Stimulated activated effector memory CD8-positive, alpha-beta T cell treated with anti-CD3 and anti-CD28 coated beads, Interleukin-12 subunit alpha, Interleukin-12 subunit beta, amount 100 ng/mL, for 72 hours (primary cell): Measurements from ENCODE around the gene CMSS1.
"Not testable (repeated sequence)": the region's sequence is repeated elsewhere in the genome, so short reads cannot be mapped to it uniquely, and the experiment has no call there.

Source experiments
- ATAC-seq: fragments of 150-1000 bp; cut with Tn5 transposase; 2 replicates; pipeline ENCODE4 v1.10.0; 2021
- DNase-seq, 2 donors: peaks; one replicate each; pipeline ENCODE4 v3.0.0; 2021 to 2022; ENCODE audit warnings: low spot score in 2 of 2
- H3K27ac Mint-ChIP-seq: one replicate; pipeline ENCODE4 v1.8.0; 2022; ENCODE audit warnings: mild to moderate bottlenecking, mixed read lengths
- H3K36me3 Mint-ChIP-seq: one replicate; pipeline ENCODE4 v1.8.0; 2022; ENCODE audit warnings: mild to moderate bottlenecking, mixed read lengths
- H3K4me1 Mint-ChIP-seq: one replicate; pipeline ENCODE4 v1.8.0; 2022; ENCODE audit warnings: mixed read lengths
- H3K4me3 Mint-ChIP-seq: one replicate; pipeline ENCODE4 v1.8.0; 2022; ENCODE audit warnings: mild to moderate bottlenecking, mixed read lengths
- H3K9me3 Mint-ChIP-seq: one replicate; pipeline ENCODE4 v1.8.0; 2022; ENCODE audit warnings: mixed read lengths

CMSS1 gene

DNA sequence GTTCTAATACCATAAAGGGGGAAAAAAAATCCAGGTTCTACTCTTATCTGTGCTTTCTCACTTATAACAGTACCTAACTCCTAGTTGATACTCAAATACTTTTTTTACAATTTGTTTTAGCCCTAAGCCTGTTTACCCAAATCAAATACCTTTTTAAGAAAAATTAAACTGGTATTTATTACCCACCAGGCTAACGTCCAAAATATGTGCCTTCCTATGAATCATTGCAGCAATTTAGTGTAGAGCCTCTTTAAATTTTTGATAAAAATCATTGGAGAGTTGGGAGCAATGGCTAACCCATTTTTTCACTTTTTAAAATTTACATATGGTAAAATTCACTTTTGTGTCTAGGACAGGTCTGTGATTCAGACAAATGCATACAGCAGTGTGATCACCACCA is 268.7 kb downstream of the CMSS1 start:
- Mint-ChIP-seq H3K27ac (no peak overlapping the region), H3K9me3 (no peaks in the 10 kb centered on the region)

DNA sequence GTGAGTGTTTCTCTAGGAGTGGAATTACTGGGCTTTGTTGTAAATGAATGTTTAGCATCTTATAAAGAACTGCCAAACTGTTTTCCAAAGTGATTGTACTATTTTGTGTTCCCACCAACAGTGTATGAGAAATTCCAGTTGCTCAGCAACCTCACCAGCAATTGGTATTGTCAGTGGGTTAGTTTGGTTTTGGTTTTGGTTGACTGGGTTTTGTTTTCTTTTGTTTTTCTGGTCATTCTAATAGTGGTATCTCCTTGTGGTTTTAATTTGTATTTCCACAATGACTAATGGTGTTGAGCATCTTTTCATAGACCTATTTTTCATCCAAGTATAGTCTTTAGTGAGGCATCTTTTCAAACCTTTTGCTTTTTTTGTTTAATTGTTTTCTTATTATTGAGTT is 269.5 kb downstream of the CMSS1 start:
- peak overlapping the region; percentile 5 for H3K4me3 Mint-ChIP-seq
- ATAC-seq (peak; percentile 90), DNase-seq (no peak)
- H3K27ac Mint-ChIP-seq = peak overlapping the region; percentile 65
- peaks cover 7% of the 10 kb centered on the region for H3K36me3 Mint-ChIP-seq
- H3K9me3 Mint-ChIP-seq = no peaks in the 10 kb centered on the region
- peaks cover 33% of the 10 kb centered on the region for H3K4me1 Mint-ChIP-seq

More for the DNA sequence above, 268.7 kb downstream of the CMSS1 start:
- ATAC-seq (no peak), DNase-seq (no peak)
- H3K4me3 Mint-ChIP-seq = no peak overlapping the region
- H3K4me1 Mint-ChIP-seq = peaks cover 33% of the 10 kb centered on the region
- peaks cover 7% of the 10 kb centered on the region for H3K36me3 Mint-ChIP-seq

DNA sequence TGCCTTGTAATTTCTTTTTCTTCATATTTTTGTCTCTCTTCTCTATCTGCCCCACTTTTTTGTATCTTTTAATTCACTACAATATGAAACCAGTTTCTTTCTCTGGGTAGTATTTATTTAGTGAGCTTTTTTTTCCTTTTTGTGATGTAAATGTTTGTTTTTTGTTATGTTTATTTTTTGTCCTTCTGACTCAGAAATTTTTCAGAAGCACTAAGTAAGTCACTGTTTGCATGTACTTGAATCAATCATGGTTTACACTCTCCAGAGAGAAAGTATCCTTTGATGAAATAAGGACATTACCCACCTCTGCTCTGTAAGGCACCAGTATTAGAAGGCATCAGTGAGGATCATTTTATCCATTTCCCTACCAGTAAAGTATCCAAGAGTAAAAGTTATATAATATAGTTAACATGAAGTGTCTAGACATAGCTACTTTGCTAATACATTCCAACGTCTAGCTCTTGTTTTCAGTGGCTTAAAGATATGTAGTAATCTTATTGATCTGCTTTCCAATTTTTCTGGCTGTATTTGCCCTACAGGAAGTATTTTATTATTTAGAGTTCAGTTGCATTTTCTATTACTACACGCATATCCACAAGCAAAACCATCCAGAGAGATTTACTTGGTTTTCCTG is 271.2 kb downstream of the CMSS1 start:
- no peak for ATAC-seq
- H3K4me3 Mint-ChIP-seq = peak overlapping the region; percentile 1
- H3K4me1 Mint-ChIP-seq = peaks cover 33% of the 10 kb centered on the region
- no peaks in the 10 kb centered on the region for H3K9me3 Mint-ChIP-seq
- H3K36me3 Mint-ChIP-seq = peaks cover 7% of the 10 kb centered on the region
- no peak for DNase-seq
- H3K27ac Mint-ChIP-seq = no peak overlapping the region

DNA sequence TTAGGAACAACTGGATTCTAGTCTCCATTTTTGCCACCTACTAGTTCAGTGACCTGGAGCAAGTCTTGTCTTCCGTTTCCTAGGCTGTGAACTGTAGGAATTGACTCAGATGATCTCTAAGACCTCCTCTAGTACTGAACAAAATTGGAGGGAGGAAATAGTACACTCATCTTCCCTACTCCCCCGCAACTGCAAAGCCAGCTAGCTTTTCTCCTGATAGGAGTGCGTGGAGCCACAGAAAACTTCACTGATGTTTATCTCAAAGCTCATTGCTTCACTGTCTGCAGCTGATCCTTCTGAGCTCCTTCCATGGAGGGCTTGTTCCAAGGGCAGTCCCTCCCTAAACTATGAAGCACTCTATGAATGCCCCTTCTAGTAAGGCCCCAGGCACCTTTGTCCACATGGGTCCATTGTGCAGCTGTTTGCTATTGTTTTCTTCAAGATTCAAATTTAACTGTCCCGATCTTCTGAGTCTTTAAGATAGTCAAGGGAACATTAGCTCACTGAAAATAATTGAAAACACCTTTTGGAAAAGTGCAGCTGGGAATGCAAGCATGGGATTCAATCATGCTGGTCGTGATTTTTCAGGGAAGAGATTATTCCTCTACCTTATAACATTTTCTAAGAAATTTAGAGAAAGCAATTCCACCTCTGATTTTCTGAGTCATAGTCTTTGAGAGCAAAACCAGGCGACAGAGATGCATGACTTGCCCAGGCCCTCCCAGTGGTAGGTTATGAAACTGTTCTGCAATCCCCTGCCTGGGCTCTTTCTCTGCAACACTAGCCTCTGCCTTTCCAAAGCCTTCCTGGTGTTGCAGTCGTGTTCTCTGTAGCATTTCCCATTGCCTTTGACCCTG is 272.4 kb downstream of the CMSS1 start:
- peaks cover 33% of the 10 kb centered on the region for H3K4me1 Mint-ChIP-seq
- peak; percentile 85 for ATAC-seq
- no peak for DNase-seq
- no peak overlapping the region for H3K27ac Mint-ChIP-seq
- H3K4me3 Mint-ChIP-seq = no peak overlapping the region
- H3K9me3 Mint-ChIP-seq = no peaks in the 10 kb centered on the region
- peaks cover 7% of the 10 kb centered on the region for H3K36me3 Mint-ChIP-seq

DNA sequence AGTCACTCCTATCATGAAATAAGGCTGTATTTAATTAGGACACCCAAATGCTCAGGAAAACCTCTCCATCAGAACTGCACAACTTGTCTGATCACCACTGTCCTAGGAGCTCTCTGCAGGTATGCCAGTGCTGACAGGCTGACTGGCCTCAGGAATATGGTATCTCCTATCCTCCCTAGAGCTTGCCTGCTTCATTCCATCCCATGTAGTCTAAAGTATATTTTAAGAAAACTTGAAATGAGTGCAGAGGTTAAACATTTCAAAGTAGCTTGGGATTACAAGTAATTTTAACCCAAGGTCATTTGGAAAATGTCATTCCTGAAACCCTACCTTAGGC is 273.0 kb downstream of the CMSS1 start:
- H3K27ac Mint-ChIP-seq = no peak overlapping the region
- DNase-seq (no peak), ATAC-seq (no peak)
- peaks cover 33% of the 10 kb centered on the region for H3K4me1 Mint-ChIP-seq
- H3K36me3 Mint-ChIP-seq = peaks cover 7% of the 10 kb centered on the region
- no peaks in the 10 kb centered on the region for H3K9me3 Mint-ChIP-seq
- H3K4me3 Mint-ChIP-seq = no peak overlapping the region

DNA sequence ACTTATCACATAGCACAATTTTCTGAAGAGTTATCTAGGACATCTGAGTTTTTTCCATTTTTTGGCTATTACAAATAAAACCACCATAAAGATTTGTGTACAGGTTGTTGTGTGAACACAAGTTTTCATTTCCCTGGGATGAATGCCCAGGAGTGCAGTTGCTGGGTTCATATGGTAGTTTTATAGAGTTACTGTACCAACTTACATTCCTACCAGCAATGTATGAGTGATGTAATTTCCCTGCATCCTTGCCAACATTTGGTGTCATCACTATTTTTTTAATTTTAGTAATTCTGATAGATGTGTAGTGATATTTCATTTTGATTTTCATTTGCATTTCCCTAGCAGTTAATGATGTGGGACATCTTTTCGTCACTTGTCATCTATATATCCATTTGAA is 276.2 kb downstream of the CMSS1 start:
- no peak overlapping the region for H3K27ac Mint-ChIP-seq
- DNase-seq (no peak), ATAC-seq (no peak)
- peaks cover 22% of the 10 kb centered on the region for H3K4me1 Mint-ChIP-seq
- H3K4me3 Mint-ChIP-seq = no peak overlapping the region
- no peaks in the 10 kb centered on the region for H3K36me3 Mint-ChIP-seq
- no peaks in the 10 kb centered on the region for H3K9me3 Mint-ChIP-seq

DNA sequence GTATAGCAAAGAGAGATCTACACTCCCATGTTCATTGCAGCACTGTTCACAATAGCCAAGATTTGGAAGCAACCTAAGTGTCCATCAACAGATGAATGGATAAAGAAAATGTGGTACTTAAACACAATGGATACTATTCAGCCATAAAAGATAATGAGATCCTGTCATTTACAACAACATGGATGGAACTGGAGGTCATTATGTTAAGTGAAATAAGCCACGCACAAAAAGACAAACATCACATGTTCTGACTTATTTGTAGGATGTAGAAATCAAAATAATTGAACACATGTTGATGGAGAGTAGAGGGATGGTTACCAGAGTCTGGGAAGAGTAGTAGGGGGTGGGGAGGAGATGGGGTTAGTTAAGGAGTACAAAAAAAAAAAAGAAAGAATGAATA is 278.6 kb downstream of the CMSS1 start:
- H3K4me1 Mint-ChIP-seq, H3K36me3 Mint-ChIP-seq: not testable (repeated sequence)

DNA sequence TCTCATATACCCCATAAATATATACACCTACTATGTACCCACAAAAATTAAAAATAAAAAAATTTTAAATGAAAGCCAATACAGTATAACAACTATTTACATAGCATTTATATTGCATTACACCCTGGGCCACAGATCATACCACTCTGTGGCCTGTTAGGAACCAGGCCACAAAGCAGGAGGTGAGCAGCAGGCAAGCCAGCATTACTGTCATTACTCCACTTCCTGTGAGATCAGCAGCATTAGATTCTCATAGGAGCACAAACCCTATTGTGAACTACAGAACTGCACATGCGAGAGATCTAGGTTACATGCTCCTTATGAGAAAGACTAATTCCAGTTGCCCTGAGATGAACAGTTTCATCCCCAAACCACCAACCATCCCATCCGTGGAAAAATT is 279.2 kb downstream of the CMSS1 start:
- peaks cover 6% of the 10 kb centered on the region for H3K4me1 Mint-ChIP-seq
- H3K27ac Mint-ChIP-seq = no peak overlapping the region
- no peaks in the 10 kb centered on the region for H3K36me3 Mint-ChIP-seq
- ATAC-seq (no peak), DNase-seq (no peak)
- peaks cover 3% of the 10 kb centered on the region for H3K9me3 Mint-ChIP-seq
- no peak overlapping the region for H3K4me3 Mint-ChIP-seq

More for the DNA sequence above, 278.6 kb downstream of the CMSS1 start:
- ATAC-seq, H3K9me3 Mint-ChIP-seq, H3K27ac Mint-ChIP-seq, DNase-seq, H3K4me3 Mint-ChIP-seq: not testable (repeated sequence)

DNA sequence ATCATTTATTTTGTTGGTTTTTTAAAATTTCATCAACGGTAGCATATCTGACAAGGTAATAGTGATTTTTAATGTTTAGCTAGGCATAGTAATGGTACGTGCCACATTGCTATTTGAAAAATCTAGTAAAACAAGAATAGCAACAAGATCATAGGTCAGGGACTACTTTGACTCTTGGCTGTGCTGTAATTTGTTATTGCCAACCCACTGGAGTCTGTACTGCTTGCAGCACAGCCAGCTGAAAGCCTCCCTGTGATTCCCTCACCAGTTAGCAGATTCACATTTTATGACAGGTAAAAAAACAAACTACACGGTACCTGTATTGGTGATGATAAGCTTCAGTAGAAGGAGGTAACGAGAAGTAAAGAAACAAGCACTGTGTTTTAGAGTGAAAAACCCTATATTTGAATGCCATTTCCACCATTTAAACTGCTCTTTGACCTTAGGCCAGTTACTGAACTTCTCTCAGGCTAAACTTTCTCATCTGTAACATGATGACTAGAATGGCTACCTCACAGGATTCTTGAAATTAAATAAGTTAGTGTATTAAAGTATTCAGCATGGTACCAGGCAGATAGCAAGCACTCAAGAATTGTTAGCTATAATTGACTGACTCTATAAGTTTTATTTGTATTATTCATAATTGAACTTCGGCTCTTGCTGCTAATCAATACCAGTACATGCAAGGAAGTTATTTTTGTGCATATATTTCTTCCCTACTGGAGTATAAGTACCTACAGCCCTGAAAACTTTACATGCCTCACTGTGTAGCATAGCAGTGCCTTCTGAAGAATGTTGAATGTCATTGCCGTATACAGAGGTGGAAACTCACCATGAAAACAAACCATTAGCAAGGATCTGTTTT is 280.5 kb downstream of the CMSS1 start:
- Mint-ChIP-seq H3K9me3 (peaks cover 3% of the 10 kb centered on the region), H3K4me3 (no peak overlapping the region), H3K36me3 (no peaks in the 10 kb centered on the region), H3K27ac (no peak overlapping the region), H3K4me1 (peaks cover 6% of the 10 kb centered on the region)
- ATAC-seq = no peak
- no peak for DNase-seq

DNA sequence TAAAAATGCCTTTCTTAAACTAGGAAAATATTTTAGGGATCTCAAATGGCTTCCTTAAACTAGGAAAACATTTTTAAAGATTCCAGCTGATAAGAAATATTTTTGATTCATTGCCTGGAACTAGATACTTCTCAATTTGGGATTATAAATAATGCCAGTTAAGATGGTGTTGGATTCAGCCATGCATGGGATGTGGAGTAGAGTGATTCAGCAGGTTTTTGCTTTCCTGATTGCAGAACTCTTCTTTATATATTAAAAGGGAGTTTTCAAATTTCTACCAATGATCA is 281.1 kb downstream of the CMSS1 start:
- DNase-seq (no peak), ATAC-seq (no peak)

DNA sequence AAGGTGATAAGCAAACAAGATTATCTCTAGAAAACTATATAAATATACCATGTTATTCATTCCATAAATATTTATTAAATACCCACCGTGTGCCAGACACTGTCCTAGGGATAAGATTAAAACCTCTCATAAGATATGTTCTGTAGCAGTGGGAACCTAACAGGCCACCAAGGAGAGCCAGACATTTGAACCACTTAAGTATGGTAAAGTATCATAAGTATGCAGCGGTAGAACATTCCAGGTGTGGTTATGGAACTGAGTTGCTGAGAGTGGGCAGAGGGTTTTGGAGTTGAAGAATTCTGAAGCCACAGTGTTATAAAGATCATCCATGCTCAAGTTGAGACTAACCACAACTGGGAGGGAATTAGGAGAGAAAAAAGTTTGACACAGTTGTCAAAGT is 282.0 kb downstream of the CMSS1 start:
- DNase-seq = no peak
- H3K27ac Mint-ChIP-seq = no peak overlapping the region
- H3K4me1 Mint-ChIP-seq = peaks cover 11% of the 10 kb centered on the region
- ATAC-seq = no peak
- no peaks in the 10 kb centered on the region for H3K36me3 Mint-ChIP-seq
- H3K9me3 Mint-ChIP-seq = peaks cover 3% of the 10 kb centered on the region
- no peak overlapping the region for H3K4me3 Mint-ChIP-seq

More for the DNA sequence above, 281.1 kb downstream of the CMSS1 start:
- Mint-ChIP-seq H3K9me3 (peaks cover 3% of the 10 kb centered on the region), H3K36me3 (no peaks in the 10 kb centered on the region), H3K27ac (no peak overlapping the region), H3K4me1 (peaks cover 6% of the 10 kb centered on the region), H3K4me3 (no peak overlapping the region)

DNA sequence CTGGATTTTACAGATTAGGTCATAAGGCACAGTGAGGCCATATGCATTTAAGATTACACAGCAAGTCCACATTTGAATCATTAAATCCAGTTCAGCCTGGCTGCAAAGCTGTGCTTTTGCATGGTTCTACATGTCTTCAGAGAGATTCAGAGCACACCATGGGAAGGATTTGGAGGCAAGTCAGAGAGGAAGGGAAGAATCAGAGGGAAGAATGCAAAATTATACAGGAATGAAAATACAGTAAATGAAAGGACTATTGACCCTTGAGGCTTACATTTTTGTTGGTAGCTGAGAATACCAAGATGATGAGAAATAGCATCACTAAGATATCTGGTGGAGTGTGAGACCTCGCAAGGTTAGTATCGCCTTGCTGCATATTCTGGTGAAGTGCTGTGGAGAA is 282.8 kb downstream of the CMSS1 start:
- H3K9me3 Mint-ChIP-seq = peaks cover 3% of the 10 kb centered on the region
- no peak overlapping the region for H3K27ac Mint-ChIP-seq
- ATAC-seq = no peak
- peaks cover 19% of the 10 kb centered on the region for H3K4me1 Mint-ChIP-seq
- H3K4me3 Mint-ChIP-seq = no peak overlapping the region
- H3K36me3 Mint-ChIP-seq = no peaks in the 10 kb centered on the region
- no peak for DNase-seq

DNA sequence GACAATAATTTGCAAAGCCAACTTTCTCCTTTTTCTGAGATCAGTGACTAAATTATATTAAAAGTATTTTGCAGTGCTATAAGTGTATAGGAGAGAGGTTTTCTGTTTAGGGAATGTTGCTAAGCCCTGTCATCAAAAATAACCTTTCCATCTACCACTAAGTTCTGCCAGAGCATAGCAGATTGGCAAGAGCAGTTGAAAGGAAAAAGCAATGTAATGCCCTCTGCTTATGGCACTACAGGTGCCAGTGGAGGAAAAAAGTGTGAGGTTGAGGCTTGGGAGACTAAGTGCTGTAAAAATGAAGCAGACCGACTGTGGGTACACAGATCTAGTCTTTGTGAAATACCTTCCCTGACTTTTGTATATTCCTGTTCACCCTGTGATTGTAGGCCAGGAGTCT is 285.1 kb downstream of the CMSS1 start:
- no peak overlapping the region for H3K27ac Mint-ChIP-seq
- H3K9me3 Mint-ChIP-seq = peaks cover 3% of the 10 kb centered on the region
- DNase-seq = no peak
- no peaks in the 10 kb centered on the region for H3K36me3 Mint-ChIP-seq
- H3K4me1 Mint-ChIP-seq = peaks cover 27% of the 10 kb centered on the region
- ATAC-seq = no peak
- no peak overlapping the region for H3K4me3 Mint-ChIP-seq

DNA sequence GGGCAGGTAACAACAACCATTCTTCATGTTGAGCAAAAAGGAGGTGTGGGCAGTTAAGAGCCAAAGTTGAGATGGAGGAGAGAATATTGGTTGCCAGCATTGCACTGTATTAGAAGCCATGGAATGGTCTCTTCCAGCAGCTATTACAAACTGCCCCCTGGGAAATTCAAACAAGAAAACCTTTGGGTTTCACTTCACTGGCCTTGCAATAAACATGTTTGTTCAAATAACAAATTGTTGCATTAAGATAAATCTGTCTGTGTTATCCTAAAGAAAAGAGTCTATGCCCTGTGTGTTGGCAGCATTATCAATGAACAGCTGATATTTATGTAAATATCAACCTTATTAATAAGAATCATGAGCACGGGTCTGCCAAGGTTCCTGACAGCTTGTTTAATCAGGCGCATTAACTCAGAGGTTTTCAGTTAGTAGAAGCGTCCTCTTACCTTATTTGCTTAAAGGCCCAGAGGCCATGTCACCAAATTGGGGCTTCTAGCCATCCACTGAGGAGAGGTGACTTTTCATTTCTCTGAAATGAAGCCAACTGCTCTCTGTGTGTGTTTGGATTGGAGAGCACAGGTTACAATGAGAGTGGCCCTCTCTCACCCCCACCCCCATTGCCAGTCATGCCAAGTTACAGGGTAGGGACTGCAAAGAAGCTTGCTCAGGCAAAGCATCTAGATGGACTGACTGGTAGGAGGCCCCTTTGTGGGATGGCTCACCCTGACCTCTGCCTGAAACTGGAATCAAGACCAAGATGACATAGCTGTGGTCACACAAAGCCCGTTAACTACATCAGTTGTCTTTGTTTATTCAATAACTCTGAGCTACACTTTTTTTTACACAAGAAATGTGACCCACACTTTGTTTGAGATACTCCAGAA is 286.1 kb downstream of the CMSS1 start:
- Mint-ChIP-seq H3K4me3 (no peak overlapping the region), H3K9me3 (peaks cover 3% of the 10 kb centered on the region), H3K4me1 (peaks cover 27% of the 10 kb centered on the region), H3K36me3 (no peaks in the 10 kb centered on the region), H3K27ac (peak overlapping the region; percentile 76)
- ATAC-seq = peak; percentile 95
- DNase-seq = peak in 1 of 2 donors; percentile 64

DNA sequence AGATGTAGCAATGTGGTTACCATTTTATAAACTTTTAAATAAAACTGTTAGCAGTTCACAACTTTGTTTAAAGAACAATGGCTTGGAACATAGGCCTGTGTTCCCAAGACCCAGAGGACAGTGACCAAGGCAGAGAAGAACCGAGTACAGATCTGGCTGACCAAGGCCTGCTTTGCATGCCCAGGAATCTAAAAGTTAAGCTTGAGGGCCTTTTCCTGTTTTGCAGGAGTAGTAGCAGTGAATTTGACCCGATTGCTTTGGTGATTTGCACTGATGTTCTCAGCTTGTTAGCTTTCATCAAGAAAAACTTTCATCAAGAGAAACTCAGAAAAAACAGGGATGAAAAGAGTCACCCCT is 286.8 kb downstream of the CMSS1 start:
- no peak for DNase-seq
- no peaks in the 10 kb centered on the region for H3K36me3 Mint-ChIP-seq
- H3K4me1 Mint-ChIP-seq = peaks cover 27% of the 10 kb centered on the region
- H3K9me3 Mint-ChIP-seq = peaks cover 3% of the 10 kb centered on the region
- ATAC-seq = no peak
- no peak overlapping the region for H3K4me3 Mint-ChIP-seq
- peak overlapping the region; percentile 76 for H3K27ac Mint-ChIP-seq
